ENCODE results near the gene ASH1L.
"Not testable (repeated sequence)": the region's sequence is repeated elsewhere in the genome, so short reads cannot be mapped to it uniquely, and the experiment has no call there.

- TF ChIP-seq ZNF274 (IDR thresholded peaks at IDR 0.05; ENCODE audit: low read depth, low read length); YY1 (IDR thresholded peaks at IDR 0.05; ENCODE audit: insufficient read depth, insufficient read length); SUZ12 (IDR thresholded peaks at IDR 0.05; ENCODE audit: extremely low read depth, insufficient read depth, insufficient read length): not testable (repeated sequence)
These were observed 128.7 kb downstream of the ASH1L start for GRCh38 chr1:155433831-155434389.
